SK-N-SH (cell line): Measurements from ENCODE around the gene PSMF1. TPM values are rescaled to one million over a fixed set of nuclear protein-coding genes. Genes with fewer than 3 reads are reported as not detected.

Source experiments
- CTCF ChIA-PET: fragments of 300-600, 350-600 bp; formaldehyde crosslinking; extraction: SDS; loops from one replicate; lab custom pipeline; 2021; lab: Yijun Ruan, JAX
- POLR2A ChIA-PET: fragments of 350-600 bp; sonication (Branson Sonifier 250); formaldehyde crosslinking; extraction: SDS; loops from one replicate; lab custom pipeline; 2020; ENCODE audit warnings: antibody characterized with exemption, inconsistent platforms; lab: Yijun Ruan, JAX
- DNase-seq: peaks from one replicate; pipeline ENCODE4 v3.0.0; 2012
- H2AFZ ChIP-seq: fragments of 200-600 bp; sonication (generic); 2 replicates; pipeline ENCODE4 v1.8.1; 2016; ENCODE audit warnings: antibody characterized with exemption, mild to moderate bottlenecking, low read depth
- H3F3A ChIP-seq: fragments of 200-600 bp; sonication (generic); replicated peaks from 2 replicates; pipeline ENCODE3; 2016; ENCODE audit warnings: antibody characterized with exemption, mild to moderate bottlenecking; ENCODE audit not compliant: insufficient read depth
- H3K27ac ChIP-seq, 2 experiments: fragments of 200-500 bp in 1 of 2; fragments of 200-600 bp in 1 of 2; sonication (Bioruptor generic) in 1 of 2; sonication (generic), shearing (Covaris generic) in 1 of 2; 2 replicates each; pipeline versions ENCODE4 v1.5.1 to v1.6.1; 2014 to 2016; ENCODE audit warnings: low read depth in 2 of 2, inconsistent platforms in 1 of 2, low read length in 1 of 2, mild to moderate bottlenecking in 1 of 2, mixed read lengths in 1 of 2
- H3K27me3 ChIP-seq: fragments of 200-600 bp; sonication (generic), shearing (Covaris generic); 2 replicates; pipeline ENCODE4 v1.6.1; 2016; ENCODE audit warnings: mixed run types; ENCODE audit not compliant: insufficient read depth
- H3K36me3 ChIP-seq, 2 experiments: fragments of 200-500 bp in 1 of 2; fragments of 200-600 bp in 1 of 2; sonication (Bioruptor generic) in 1 of 2; sonication (generic) in 1 of 2; replicated peaks in 1 of 2; 2 replicates each; pipeline versions ENCODE3 to v1.5.1; 2014 to 2016; ENCODE audit warnings: low read length in 1 of 2, mild to moderate bottlenecking in 1 of 2; ENCODE audit not compliant: insufficient read depth in 2 of 2, control insufficient read depth in 1 of 2
- H3K4me1 ChIP-seq, 2 experiments: fragments of 200-500 bp in 1 of 2; fragments of 200-600 bp in 1 of 2; sonication (Bioruptor generic) in 1 of 2; sonication (generic), shearing (Covaris generic) in 1 of 2; 2 replicates each; pipeline versions ENCODE4 v1.5.1 to v1.6.1; 2014 to 2016; ENCODE audit warnings: low read depth in 1 of 2, low read length in 1 of 2, mixed run types in 1 of 2; ENCODE audit not compliant: insufficient read depth in 2 of 2, control insufficient read depth in 1 of 2
- H3K4me2 ChIP-seq: fragments of 200-600 bp; sonication (generic), shearing (Covaris generic); 2 replicates; pipeline ENCODE4 v1.6.1; 2017; ENCODE audit warnings: mixed run types
- H3K4me3 ChIP-seq, 2 experiments: fragments of 200-500 bp in 1 of 2; fragments of 200-600 bp in 1 of 2; sonication (Bioruptor generic) in 1 of 2; sonication (generic), shearing (Covaris generic) in 1 of 2; 2 replicates each; pipeline versions ENCODE4 v1.5.1 to v1.8.1; 2014 to 2016; ENCODE audit warnings: low read depth in 2 of 2, inconsistent platforms in 1 of 2, low read length in 1 of 2, mild to moderate bottlenecking in 1 of 2, mixed read lengths in 1 of 2, moderate library complexity in 1 of 2
- H3K79me2 ChIP-seq: fragments of 200-600 bp; sonication (generic); 2 replicates; pipeline ENCODE4 v1.8.1; 2017; ENCODE audit warnings: mild to moderate bottlenecking; ENCODE audit not compliant: insufficient read depth
- H3K9ac ChIP-seq: fragments of 200-600 bp; sonication (generic); 2 replicates; pipeline ENCODE4 v1.6.1; 2017; ENCODE audit warnings: mixed run types
- H3K9me2 ChIP-seq: fragments of 200-600 bp; sonication (generic); 2 replicates; pipeline ENCODE4 v1.6.1; 2017; ENCODE audit warnings: mixed run types
- H3K9me3 ChIP-seq: fragments of 200-600 bp; sonication (generic); 2 replicates; pipeline ENCODE4 v1.6.1; 2017; ENCODE audit warnings: mixed run types, mild to moderate bottlenecking, moderate library complexity
- H4K20me1 ChIP-seq: fragments of 200-600 bp; sonication (generic); 2 replicates; pipeline ENCODE4 v1.6.1; 2017; ENCODE audit warnings: mild to moderate bottlenecking, mixed run types; ENCODE audit not compliant: insufficient read depth
- CHD2 ChIP-seq: fragments of 150-350 bp; IDR thresholded peaks from 2 replicates; pipeline ENCODE4 v1.6.1; 2018; ENCODE audit warnings: low read length; ENCODE audit not compliant: partially characterized antibody
- EP300 ChIP-seq, 2 experiments: IDR thresholded peaks; 2 replicates each; pipeline versions ENCODE4 v1.4.0 to v1.6.1; 2012; ENCODE audit warnings: borderline replicate concordance in 1 of 2, low read depth in 1 of 2, low read length in 1 of 2
- EZH2phosphoT487 ChIP-seq: fragments of 200-600 bp; sonication (generic); IDR thresholded peaks from 2 replicates; pipeline ENCODE4 v1.6.1; 2017; ENCODE audit warnings: low read depth, mixed run types, mild to moderate bottlenecking, antibody characterized with exemption, moderate library complexity, borderline replicate concordance
- FOSL2 ChIP-seq: IDR thresholded peaks from 2 replicates; pipeline ENCODE4 v1.4.0; 2012; ENCODE audit warnings: low read depth, mild to moderate bottlenecking, moderate library complexity, borderline replicate concordance
- FOXJ3 ChIP-seq: sonication (generic); formaldehyde crosslinking; IDR thresholded peaks from 2 replicates; pipeline ENCODE4 v1.5.1; 2020; ENCODE audit warnings: mild to moderate bottlenecking, missing genetic modification reagents
- GABPA ChIP-seq: IDR thresholded peaks from 2 replicates; pipeline ENCODE4 v1.4.0; 2012; ENCODE audit warnings: low read depth, mild to moderate bottlenecking
- JUND ChIP-seq: IDR thresholded peaks from 2 replicates; pipeline ENCODE4 v1.4.0; 2012
- NRF1 ChIP-seq: IDR thresholded peaks from 2 replicates; pipeline ENCODE4 v1.6.1; 2012; ENCODE audit warnings: low read depth, mild to moderate bottlenecking, low read length
- RAD21 ChIP-seq: IDR thresholded peaks from 2 replicates; pipeline ENCODE4 v1.6.1; 2012; ENCODE audit warnings: mild to moderate bottlenecking, low read length
- RFX5 ChIP-seq: IDR thresholded peaks from 2 replicates; pipeline ENCODE4 v1.6.1; 2012; ENCODE audit warnings: mild to moderate bottlenecking, improper control_type of control experiment, low read length
- RXRA ChIP-seq: IDR thresholded peaks from 2 replicates; pipeline ENCODE4 v1.4.0; 2012; ENCODE audit warnings: low read depth, mild to moderate bottlenecking, borderline replicate concordance
- TAF1 ChIP-seq: IDR thresholded peaks from 2 replicates; pipeline ENCODE4 v1.6.1; 2012; ENCODE audit warnings: low read depth, mild to moderate bottlenecking, low read length, moderate library complexity, borderline replicate concordance
- YY1 ChIP-seq: IDR thresholded peaks from 2 replicates; pipeline ENCODE4 v1.4.0; 2012; ENCODE audit warnings: low read depth, mild to moderate bottlenecking
- WGBS: methylation state at CpG from one replicate; pipeline ENCODE4 v1.1.6; 2017; ENCODE audit warnings: low lambda C conversion rate; 5-methylcytosine and 5-hydroxymethylcytosine counted together
- polyA plus RNA-seq, 3 experiments: library from polyadenylated mRNA; depleted of rRNA; stranded (reverse); fragments of >200 nt; gene quantifications; 2 replicates each; pipeline ENCODE4 v1.2.3, GENCODE V29; 2012
- TF ChIP-seq, protein P1 (sequence below): fragments of 150-350 bp; IDR thresholded peaks from 2 replicates; pipeline ENCODE4 v1.6.1; 2016; ENCODE audit warnings: mild to moderate bottlenecking, low read depth, low read length
- TF ChIP-seq, protein P2 (sequence below): IDR thresholded peaks from 2 replicates; pipeline ENCODE4 v1.4.0; 2012; ENCODE audit warnings: low read depth, borderline replicate concordance
- TF ChIP-seq, protein P3 (sequence below): fragments of 150-350 bp; IDR thresholded peaks from 2 replicates; pipeline ENCODE4 v1.6.1; 2017; ENCODE audit warnings: antibody characterized with exemption, low read length, low read depth, borderline replicate concordance
- TF ChIP-seq, protein P4 (sequence below): IDR thresholded peaks from 2 replicates; pipeline ENCODE4 v1.6.1; 2012; ENCODE audit warnings: mild to moderate bottlenecking, low read depth, low read length, moderate library complexity

PSMF1 gene
- polyA plus RNA-seq, 1 of the 3 experiments (the other 2 are of a cell fraction): 103 TPM

DNA sequence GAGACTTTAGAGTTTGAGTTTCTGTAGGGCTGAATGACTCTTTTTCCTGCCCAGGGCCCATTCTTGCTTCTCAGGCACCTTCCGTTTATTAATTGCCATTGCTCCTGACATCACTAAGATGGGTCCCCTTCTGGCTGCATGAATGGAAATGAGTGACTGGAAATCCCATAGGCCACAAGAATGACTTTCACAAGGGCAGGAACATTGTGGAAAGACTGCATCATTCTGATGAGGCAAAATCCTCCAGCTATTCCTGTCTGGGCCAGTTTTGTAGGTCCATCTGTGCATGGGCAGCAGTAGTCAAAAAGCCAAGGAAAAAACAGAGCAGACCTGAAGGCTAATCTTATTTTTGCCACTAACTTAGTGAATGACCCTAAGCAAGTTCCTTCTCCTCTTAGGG lies 47.1 kb downstream of the PSMF1 start (continued):
- TF ChIP-seq, protein P1, sequence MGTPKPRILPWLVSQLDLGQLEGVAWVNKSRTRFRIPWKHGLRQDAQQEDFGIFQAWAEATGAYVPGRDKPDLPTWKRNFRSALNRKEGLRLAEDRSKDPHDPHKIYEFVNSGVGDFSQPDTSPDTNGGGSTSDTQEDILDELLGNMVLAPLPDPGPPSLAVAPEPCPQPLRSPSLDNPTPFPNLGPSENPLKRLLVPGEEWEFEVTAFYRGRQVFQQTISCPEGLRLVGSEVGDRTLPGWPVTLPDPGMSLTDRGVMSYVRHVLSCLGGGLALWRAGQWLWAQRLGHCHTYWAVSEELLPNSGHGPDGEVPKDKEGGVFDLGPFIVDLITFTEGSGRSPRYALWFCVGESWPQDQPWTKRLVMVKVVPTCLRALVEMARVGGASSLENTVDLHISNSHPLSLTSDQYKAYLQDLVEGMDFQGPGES: no peak
- TF ChIP-seq NRF1 (no peak), GABPA (no peak), TAF1 (no peak), EZH2phosphoT487 (no peak), JUND (no peak), RXRA (no peak), CHD2 (no peak)
- TF ChIP-seq, protein P2, sequence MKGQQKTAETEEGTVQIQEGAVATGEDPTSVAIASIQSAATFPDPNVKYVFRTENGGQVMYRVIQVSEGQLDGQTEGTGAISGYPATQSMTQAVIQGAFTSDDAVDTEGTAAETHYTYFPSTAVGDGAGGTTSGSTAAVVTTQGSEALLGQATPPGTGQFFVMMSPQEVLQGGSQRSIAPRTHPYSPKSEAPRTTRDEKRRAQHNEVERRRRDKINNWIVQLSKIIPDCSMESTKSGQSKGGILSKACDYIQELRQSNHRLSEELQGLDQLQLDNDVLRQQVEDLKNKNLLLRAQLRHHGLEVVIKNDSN: no peak

DNA sequence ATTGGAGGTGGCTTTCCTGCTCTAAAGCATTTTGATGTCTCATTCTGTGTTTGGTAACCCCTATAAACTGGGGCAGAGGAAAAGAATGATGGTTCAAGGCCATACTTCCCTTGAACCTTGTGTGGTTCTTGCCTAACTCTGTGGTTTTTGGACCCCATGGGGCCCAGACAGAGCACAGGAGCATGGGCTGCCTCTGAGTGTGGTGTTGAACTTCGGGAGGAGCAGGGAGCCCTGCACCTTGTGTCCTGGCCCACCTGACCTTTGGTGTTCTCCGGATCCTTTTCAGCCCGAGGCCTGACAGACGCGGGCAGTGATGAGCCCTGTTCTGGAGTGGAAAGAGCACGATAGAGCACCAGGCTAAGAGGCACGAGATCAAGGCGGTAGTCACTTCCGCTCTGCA lies 47.5 kb downstream of the PSMF1 start:
- Histone ChIP-seq H3K4me2 (no peak overlapping the region), H3K4me3 (no peak overlapping the region), H3K27ac (no peak overlapping the region; a peak in 1 of 4 replicates)
- TF ChIP-seq EZH2phosphoT487: no peak
- no peak for TF ChIP-seq FOSL2
- TF ChIP-seq, protein P3, sequence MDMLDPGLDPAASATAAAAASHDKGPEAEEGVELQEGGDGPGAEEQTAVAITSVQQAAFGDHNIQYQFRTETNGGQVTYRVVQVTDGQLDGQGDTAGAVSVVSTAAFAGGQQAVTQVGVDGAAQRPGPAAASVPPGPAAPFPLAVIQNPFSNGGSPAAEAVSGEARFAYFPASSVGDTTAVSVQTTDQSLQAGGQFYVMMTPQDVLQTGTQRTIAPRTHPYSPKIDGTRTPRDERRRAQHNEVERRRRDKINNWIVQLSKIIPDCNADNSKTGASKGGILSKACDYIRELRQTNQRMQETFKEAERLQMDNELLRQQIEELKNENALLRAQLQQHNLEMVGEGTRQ: no peak
- TF ChIP-seq FOXJ3: no peak
- no peak for TF ChIP-seq EP300 (IDR thresholded peaks at IDR 0.05; ENCODE audit: borderline replicate concordance in 1 of 2, low read depth in 1 of 2, low read length in 1 of 2)
- no peak for TF ChIP-seq RAD21
- no peak for TF ChIP-seq YY1
- TF ChIP-seq, protein P4, sequence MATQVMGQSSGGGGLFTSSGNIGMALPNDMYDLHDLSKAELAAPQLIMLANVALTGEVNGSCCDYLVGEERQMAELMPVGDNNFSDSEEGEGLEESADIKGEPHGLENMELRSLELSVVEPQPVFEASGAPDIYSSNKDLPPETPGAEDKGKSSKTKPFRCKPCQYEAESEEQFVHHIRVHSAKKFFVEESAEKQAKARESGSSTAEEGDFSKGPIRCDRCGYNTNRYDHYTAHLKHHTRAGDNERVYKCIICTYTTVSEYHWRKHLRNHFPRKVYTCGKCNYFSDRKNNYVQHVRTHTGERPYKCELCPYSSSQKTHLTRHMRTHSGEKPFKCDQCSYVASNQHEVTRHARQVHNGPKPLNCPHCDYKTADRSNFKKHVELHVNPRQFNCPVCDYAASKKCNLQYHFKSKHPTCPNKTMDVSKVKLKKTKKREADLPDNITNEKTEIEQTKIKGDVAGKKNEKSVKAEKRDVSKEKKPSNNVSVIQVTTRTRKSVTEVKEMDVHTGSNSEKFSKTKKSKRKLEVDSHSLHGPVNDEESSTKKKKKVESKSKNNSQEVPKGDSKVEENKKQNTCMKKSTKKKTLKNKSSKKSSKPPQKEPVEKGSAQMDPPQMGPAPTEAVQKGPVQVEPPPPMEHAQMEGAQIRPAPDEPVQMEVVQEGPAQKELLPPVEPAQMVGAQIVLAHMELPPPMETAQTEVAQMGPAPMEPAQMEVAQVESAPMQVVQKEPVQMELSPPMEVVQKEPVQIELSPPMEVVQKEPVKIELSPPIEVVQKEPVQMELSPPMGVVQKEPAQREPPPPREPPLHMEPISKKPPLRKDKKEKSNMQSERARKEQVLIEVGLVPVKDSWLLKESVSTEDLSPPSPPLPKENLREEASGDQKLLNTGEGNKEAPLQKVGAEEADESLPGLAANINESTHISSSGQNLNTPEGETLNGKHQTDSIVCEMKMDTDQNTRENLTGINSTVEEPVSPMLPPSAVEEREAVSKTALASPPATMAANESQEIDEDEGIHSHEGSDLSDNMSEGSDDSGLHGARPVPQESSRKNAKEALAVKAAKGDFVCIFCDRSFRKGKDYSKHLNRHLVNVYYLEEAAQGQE: no peak
- TF ChIP-seq, protein P2: no peak
- TF ChIP-seq NRF1: no peak
- no peak for TF ChIP-seq RFX5
- TF ChIP-seq, all 33 proteins: peak for 0
- no peak overlapping the region for H3K9ac ChIP-seq
- no peaks in the 10 kb centered on the region for H3K9me3 ChIP-seq
- no peak for DNase-seq
- ChIA-PET CTCF (interaction anchor here (1.3 kb wide), 1 partner anchor 31 kb away, joined by 4 read pairs; no protein-coding TSS in a partner anchor), POLR2A (no interaction called here)
- H3K79me2 ChIP-seq: no peaks in the 10 kb centered on the region
- H3K27me3 ChIP-seq: no peaks in the 10 kb centered on the region
- H4K20me1 ChIP-seq: no peaks in the 10 kb centered on the region; the same call in 1 of the 2 replicates
- H2AFZ ChIP-seq: no peak overlapping the region
- 88% methylated on average over 9 of the region's 9 CpGs for WGBS
- H3K4me1 ChIP-seq: no peaks in the 10 kb centered on the region
- H3K36me3 ChIP-seq: peaks cover 35 to 94% of the 10 kb centered on the region in 2 experiments
- no peaks in the 10 kb centered on the region for H3F3A ChIP-seq
- no peaks in the 10 kb centered on the region for H3K9me2 ChIP-seq
